ENCODE data around the gene NCAPH2.

The NCAPH2 gene

DNA sequence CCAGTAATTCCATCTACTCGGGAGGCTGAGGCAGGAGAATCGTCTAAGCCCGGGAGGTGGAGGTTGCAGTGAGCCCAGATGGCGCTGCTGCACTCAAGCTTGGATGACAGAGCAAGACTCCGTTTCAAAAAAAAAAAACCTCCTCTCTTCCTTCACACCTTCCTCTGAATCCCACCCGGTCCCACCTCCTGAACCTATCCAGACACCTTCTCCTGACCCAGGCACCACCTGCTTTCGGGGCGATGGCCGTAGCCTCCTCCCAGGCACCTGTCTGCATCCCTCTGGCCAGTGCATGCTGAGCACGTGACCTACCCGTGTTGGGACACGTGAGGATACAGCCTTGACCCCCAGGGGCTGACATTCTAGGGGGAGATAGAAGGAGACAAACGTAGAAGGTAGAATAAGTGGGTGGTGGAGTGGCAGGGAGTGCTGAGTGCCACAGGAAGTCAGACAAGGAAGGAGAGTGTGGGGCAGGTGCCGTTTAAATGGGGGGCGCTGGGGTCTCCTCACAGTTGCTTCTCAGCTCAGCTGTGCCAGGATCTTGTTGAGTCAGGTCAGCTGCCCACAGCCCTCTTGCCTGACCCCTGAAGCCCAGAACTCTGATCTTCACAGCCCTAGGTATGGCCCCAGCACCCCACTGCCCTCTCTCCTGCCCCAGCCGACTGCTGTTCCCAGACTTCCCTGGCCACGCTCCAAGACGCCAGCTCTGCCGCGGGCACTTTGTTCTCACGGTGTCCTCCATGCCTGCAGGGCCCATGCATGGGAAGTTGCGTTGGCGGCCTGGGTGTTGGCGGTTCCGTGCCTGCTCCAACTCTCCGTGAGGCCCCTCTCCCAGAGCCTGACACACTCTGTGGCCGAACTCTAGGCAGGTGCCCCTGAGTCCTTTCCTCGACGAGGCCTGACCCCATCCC lies 22.5 kb upstream of the NCAPH2 start:
- no peak for TF ChIP-seq TOX (CRISPR knock-in tag; IDR thresholded peaks at IDR 0.05; ENCODE audit: borderline replicate concordance)
- TF ChIP-seq, protein P1, sequence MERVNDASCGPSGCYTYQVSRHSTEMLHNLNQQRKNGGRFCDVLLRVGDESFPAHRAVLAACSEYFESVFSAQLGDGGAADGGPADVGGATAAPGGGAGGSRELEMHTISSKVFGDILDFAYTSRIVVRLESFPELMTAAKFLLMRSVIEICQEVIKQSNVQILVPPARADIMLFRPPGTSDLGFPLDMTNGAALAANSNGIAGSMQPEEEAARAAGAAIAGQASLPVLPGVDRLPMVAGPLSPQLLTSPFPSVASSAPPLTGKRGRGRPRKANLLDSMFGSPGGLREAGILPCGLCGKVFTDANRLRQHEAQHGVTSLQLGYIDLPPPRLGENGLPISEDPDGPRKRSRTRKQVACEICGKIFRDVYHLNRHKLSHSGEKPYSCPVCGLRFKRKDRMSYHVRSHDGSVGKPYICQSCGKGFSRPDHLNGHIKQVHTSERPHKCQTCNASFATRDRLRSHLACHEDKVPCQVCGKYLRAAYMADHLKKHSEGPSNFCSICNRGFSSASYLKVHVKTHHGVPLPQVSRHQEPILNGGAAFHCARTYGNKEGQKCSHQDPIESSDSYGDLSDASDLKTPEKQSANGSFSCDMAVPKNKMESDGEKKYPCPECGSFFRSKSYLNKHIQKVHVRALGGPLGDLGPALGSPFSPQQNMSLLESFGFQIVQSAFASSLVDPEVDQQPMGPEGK (CRISPR knock-in tag; IDR thresholded peaks at IDR 0.05; ENCODE audit: borderline replicate concordance): no peak
- no peak for TF ChIP-seq TCF4 (CRISPR knock-in tag; IDR thresholded peaks at IDR 0.05; ENCODE audit: borderline replicate concordance)
- ATAC-seq: no peak

DNA sequence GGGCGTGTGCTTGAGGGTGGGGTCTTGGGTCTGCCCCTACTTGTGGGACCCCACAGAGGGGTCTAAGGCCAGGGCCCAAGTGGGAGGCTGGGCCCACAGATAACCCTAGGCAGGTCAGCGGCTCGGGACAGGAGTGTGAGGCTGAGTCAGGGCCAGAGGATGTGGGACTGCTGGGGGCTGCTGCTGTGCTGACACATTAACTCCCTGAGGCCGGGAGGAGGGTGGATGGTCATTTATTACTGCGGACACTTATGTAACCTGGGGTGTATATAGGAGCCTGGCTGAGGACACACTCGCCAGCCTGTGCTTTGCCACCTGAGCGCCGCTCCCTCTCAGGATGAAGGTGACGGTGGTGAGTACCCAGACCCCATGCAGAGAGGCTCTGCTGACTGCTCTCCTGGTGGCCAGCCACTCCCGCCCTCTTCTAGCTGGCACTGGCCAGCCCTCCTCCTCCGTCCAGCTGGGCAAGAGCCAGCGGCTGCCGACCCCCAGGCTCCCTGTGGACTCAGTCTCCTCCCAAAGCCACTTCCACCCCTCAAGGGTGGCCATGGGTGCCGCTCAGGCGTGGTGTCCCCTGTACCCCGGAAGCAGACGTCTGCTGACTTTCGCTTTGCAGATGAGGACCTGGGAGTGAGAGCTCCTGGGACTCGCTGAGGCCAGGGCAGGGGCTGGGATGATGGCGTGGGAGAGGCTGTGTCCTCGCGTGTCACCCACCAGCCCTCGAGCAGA lies 21.3 kb upstream of the NCAPH2 start, which contains the start of gene MIOX:
TSS of gene MIOX (plus strand) at position 299 of the 729 bp plus-strand sequence. CDS start at position 338, 39 bp downstream.
- ATAC-seq: peak; percentile 19

DNA sequence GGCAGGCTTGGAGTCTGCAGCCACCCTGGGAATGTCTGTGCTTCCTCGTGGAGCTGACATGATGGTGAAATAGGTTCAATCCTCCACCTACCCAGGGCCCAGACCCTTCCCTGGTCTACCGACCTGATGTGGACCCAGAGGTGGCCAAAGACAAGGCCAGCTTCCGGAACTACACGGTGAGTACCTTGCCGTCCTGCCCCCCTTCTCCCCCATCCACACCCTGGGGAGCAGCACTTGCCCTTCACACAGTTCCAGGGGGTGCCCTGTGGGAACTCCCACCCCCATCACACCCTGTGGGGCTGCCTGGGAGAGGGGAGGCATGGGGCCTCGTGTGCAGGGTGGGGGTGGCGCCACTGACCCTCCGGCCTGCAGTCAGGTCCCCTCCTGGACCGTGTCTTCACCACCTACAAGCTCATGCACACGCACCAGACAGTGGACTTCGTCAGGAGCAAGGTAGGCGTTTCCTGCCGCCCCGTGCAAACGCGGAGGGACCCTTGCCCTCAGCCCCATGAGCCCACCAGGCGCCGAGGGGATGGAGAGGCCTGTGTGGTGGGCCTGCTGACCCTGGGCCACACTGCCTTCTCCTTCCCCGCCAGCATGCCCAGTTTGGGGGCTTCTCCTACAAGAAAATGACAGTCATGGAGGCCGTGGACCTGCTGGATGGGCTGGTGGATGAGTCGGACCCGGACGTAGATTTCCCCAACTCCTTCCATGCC lies 20.6 kb upstream of the NCAPH2 start:
- no peak; the same call in 2 of the 3 replicates for ATAC-seq
- TF ChIP-seq ISL1 (CRISPR knock-in tag; IDR thresholded peaks at IDR 0.05) (no peak), SNAI2 (CRISPR knock-in tag; IDR thresholded peaks at IDR 0.05) (no peak), ZC3H10 (CRISPR knock-in tag; IDR thresholded peaks at IDR 0.05) (no peak), OSR1 (CRISPR knock-in tag; IDR thresholded peaks at IDR 0.05) (no peak), TOX (CRISPR knock-in tag; IDR thresholded peaks at IDR 0.05; ENCODE audit: borderline replicate concordance) (no peak), GLIS3 (CRISPR knock-in tag; IDR thresholded peaks at IDR 0.05) (no peak), ZNF565 (CRISPR knock-in tag; conservative IDR thresholded peaks at IDR 0.05; ENCODE audit: low read depth) (no peak), TCF4 (CRISPR knock-in tag; IDR thresholded peaks at IDR 0.05; ENCODE audit: borderline replicate concordance) (no peak), PPARA (CRISPR knock-in tag; IDR thresholded peaks at IDR 0.05; ENCODE audit: borderline replicate concordance) (no peak), ZNF8 (CRISPR knock-in tag; IDR thresholded peaks at IDR 0.05) (no peak), BACH2 (CRISPR knock-in tag; IDR thresholded peaks at IDR 0.05; ENCODE audit: borderline replicate concordance) (no peak), RARB (CRISPR knock-in tag; IDR thresholded peaks at IDR 0.05) (no peak), ZFP3 (CRISPR knock-in tag; IDR thresholded peaks at IDR 0.05) (no peak), CSDC2 (CRISPR knock-in tag; IDR thresholded peaks at IDR 0.05) (no peak)
- TF ChIP-seq, protein P2, sequence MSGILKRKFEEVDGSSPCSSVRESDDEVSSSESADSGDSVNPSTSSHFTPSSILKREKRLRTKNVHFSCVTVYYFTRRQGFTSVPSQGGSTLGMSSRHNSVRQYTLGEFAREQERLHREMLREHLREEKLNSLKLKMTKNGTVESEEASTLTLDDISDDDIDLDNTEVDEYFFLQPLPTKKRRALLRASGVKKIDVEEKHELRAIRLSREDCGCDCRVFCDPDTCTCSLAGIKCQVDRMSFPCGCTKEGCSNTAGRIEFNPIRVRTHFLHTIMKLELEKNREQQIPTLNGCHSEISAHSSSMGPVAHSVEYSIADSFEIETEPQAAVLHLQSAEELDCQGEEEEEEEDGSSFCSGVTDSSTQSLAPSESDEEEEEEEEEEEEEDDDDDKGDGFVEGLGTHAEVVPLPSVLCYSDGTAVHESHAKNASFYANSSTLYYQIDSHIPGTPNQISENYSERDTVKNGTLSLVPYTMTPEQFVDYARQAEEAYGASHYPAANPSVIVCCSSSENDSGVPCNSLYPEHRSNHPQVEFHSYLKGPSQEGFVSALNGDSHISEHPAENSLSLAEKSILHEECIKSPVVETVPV (CRISPR knock-in tag; IDR thresholded peaks at IDR 0.05): no peak
- TF ChIP-seq, protein P3, sequence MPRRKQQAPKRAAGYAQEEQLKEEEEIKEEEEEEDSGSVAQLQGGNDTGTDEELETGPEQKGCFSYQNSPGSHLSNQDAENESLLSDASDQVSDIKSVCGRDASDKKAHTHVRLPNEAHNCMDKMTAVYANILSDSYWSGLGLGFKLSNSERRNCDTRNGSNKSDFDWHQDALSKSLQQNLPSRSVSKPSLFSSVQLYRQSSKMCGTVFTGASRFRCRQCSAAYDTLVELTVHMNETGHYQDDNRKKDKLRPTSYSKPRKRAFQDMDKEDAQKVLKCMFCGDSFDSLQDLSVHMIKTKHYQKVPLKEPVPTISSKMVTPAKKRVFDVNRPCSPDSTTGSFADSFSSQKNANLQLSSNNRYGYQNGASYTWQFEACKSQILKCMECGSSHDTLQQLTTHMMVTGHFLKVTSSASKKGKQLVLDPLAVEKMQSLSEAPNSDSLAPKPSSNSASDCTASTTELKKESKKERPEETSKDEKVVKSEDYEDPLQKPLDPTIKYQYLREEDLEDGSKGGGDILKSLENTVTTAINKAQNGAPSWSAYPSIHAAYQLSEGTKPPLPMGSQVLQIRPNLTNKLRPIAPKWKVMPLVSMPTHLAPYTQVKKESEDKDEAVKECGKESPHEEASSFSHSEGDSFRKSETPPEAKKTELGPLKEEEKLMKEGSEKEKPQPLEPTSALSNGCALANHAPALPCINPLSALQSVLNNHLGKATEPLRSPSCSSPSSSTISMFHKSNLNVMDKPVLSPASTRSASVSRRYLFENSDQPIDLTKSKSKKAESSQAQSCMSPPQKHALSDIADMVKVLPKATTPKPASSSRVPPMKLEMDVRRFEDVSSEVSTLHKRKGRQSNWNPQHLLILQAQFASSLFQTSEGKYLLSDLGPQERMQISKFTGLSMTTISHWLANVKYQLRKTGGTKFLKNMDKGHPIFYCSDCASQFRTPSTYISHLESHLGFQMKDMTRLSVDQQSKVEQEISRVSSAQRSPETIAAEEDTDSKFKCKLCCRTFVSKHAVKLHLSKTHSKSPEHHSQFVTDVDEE (CRISPR knock-in tag; IDR thresholded peaks at IDR 0.05): no peak

More for the DNA sequence above, 21.3 kb upstream of the NCAPH2 start, which contains the start of gene MIOX:
- no peak for TF ChIP-seq TOX (CRISPR knock-in tag; IDR thresholded peaks at IDR 0.05; ENCODE audit: borderline replicate concordance)
- TF ChIP-seq RARB (CRISPR knock-in tag; IDR thresholded peaks at IDR 0.05): no peak
- no peak for TF ChIP-seq BACH2 (CRISPR knock-in tag; IDR thresholded peaks at IDR 0.05; ENCODE audit: borderline replicate concordance)
- TF ChIP-seq ZFP30 (CRISPR knock-in tag; IDR thresholded peaks at IDR 0.05): no peak
- TF ChIP-seq ZC3H10 (CRISPR knock-in tag; IDR thresholded peaks at IDR 0.05): no peak
- TF ChIP-seq ESRRG (CRISPR knock-in tag; IDR thresholded peaks at IDR 0.05): no peak
- TF ChIP-seq, protein P4, sequence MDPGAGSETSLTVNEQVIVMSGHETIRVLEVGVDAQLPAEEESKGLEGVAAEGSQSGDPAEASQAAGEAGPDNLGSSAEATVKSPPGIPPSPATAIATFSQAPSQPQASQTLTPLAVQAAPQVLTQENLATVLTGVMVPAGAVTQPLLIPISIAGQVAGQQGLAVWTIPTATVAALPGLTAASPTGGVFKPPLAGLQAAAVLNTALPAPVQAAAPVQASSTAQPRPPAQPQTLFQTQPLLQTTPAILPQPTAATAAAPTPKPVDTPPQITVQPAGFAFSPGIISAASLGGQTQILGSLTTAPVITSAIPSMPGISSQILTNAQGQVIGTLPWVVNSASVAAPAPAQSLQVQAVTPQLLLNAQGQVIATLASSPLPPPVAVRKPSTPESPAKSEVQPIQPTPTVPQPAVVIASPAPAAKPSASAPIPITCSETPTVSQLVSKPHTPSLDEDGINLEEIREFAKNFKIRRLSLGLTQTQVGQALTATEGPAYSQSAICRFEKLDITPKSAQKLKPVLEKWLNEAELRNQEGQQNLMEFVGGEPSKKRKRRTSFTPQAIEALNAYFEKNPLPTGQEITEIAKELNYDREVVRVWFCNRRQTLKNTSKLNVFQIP (CRISPR knock-in tag; IDR thresholded peaks at IDR 0.05; ENCODE audit: borderline replicate concordance, low read depth): no peak
- TF ChIP-seq, protein P1 (CRISPR knock-in tag; IDR thresholded peaks at IDR 0.05; ENCODE audit: borderline replicate concordance): no peak
- no peak for TF ChIP-seq ISL1 (CRISPR knock-in tag; IDR thresholded peaks at IDR 0.05)
- no peak for TF ChIP-seq PPARA (CRISPR knock-in tag; IDR thresholded peaks at IDR 0.05; ENCODE audit: borderline replicate concordance)
- no peak for TF ChIP-seq OSR1 (CRISPR knock-in tag; IDR thresholded peaks at IDR 0.05)
- TF ChIP-seq ZNF565 (CRISPR knock-in tag; conservative IDR thresholded peaks at IDR 0.05; ENCODE audit: low read depth): no peak
- TF ChIP-seq ARNTL (CRISPR knock-in tag; IDR thresholded peaks at IDR 0.05; ENCODE audit: borderline replicate concordance, low read depth): no peak
- no peak for TF ChIP-seq SNAI2 (CRISPR knock-in tag; IDR thresholded peaks at IDR 0.05)
- TF ChIP-seq ZFP3 (CRISPR knock-in tag; IDR thresholded peaks at IDR 0.05): no peak

Data from SK-N-SH treated with all-trans-retinoic acid at 6 μM for 48 hours (cell line).